Measurements from ENCODE around the gene AUNIP. TPM values are rescaled to one million over a fixed set of nuclear protein-coding genes. Genes with fewer than 3 reads are reported as not detected.

The AUNIP gene
- total RNA-seq, 1 donor from 2014 or later, result 4.7 TPM

GRCh38 chr1:25794325-25794724 is 64.9 kb downstream of the AUNIP start:
- H3K27ac Mint-ChIP-seq, result no peak overlapping the region

GRCh38 chr1:25793585-25794170 is 65.6 kb downstream of the AUNIP start:
- Mint-ChIP-seq H3K4me1 (ENCODE audit: low read depth) (peaks cover 20% of the 10 kb centered on the region), H3K9me3 (ENCODE audit: low read depth) (no peaks in the 10 kb centered on the region), H3K27ac (no peak overlapping the region), H3K4me3 (ENCODE audit: low read depth) (no peak overlapping the region), H3K36me3 (ENCODE audit: insufficient read depth) (no peaks in the 10 kb centered on the region), H3K27me3 (peaks cover 26% of the 10 kb centered on the region)
- TF ChIP-seq, protein P1, sequence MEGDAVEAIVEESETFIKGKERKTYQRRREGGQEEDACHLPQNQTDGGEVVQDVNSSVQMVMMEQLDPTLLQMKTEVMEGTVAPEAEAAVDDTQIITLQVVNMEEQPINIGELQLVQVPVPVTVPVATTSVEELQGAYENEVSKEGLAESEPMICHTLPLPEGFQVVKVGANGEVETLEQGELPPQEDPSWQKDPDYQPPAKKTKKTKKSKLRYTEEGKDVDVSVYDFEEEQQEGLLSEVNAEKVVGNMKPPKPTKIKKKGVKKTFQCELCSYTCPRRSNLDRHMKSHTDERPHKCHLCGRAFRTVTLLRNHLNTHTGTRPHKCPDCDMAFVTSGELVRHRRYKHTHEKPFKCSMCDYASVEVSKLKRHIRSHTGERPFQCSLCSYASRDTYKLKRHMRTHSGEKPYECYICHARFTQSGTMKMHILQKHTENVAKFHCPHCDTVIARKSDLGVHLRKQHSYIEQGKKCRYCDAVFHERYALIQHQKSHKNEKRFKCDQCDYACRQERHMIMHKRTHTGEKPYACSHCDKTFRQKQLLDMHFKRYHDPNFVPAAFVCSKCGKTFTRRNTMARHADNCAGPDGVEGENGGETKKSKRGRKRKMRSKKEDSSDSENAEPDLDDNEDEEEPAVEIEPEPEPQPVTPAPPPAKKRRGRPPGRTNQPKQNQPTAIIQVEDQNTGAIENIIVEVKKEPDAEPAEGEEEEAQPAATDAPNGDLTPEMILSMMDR (IDR thresholded peaks at IDR 0.05; ENCODE audit: unreplicated experiment), result no peak
- DNase-seq (ENCODE audit: low spot score, unreplicated experiment), result no peak

More at GRCh38 chr1:25794325-25794724, 64.9 kb downstream of the AUNIP start:
- TF ChIP-seq, protein P1 (IDR thresholded peaks at IDR 0.05; ENCODE audit: unreplicated experiment), result no peak
- H3K4me1 Mint-ChIP-seq (ENCODE audit: low read depth), result peaks cover 21% of the 10 kb centered on the region
- H3K36me3 Mint-ChIP-seq (ENCODE audit: insufficient read depth), result no peaks in the 10 kb centered on the region
- no peaks in the 10 kb centered on the region for H3K9me3 Mint-ChIP-seq (ENCODE audit: low read depth)
- H3K27me3 Mint-ChIP-seq, result peaks cover 26% of the 10 kb centered on the region
- no peak overlapping the region for H3K4me3 Mint-ChIP-seq (ENCODE audit: low read depth)
- DNase-seq (ENCODE audit: low spot score, unreplicated experiment), result no peak

DNA sequence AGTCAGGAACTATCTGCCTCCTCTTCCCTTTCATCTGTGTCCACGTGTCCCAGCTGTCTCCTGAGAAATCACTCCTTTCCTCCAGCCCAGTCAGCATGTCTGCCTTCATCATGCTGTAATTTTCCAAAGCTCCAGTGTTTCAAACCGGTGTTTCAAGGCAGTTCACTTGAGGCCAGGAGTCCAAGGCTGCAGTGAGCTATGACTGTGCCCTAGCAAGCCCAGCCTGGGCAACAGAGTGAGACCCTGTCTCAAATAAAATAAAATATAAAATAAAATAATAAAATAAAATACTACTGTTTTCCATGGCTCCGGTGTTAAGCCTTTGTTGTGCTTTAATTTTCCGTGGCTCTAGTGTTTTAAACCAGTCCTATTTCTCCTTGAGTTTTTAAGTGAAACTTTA is 67.1 kb downstream of the AUNIP start:
- Mint-ChIP-seq H3K27ac (no peak overlapping the region), H3K9me3 (ENCODE audit: low read depth) (no peaks in the 10 kb centered on the region), H3K4me1 (ENCODE audit: low read depth) (peaks cover 16% of the 10 kb centered on the region)

GRCh38 chr1:25790472-25790871 is 68.8 kb downstream of the AUNIP start:
- H3K4me3 Mint-ChIP-seq (ENCODE audit: low read depth), result no peak overlapping the region
- H3K4me1 Mint-ChIP-seq (ENCODE audit: low read depth), result peaks cover 12% of the 10 kb centered on the region
- H3K36me3 Mint-ChIP-seq (ENCODE audit: insufficient read depth), result no peaks in the 10 kb centered on the region
- TF ChIP-seq, protein P1 (IDR thresholded peaks at IDR 0.05; ENCODE audit: unreplicated experiment), result no peak
- H3K27ac Mint-ChIP-seq, result no peak overlapping the region
- no peak for DNase-seq (ENCODE audit: low spot score, unreplicated experiment)
- peaks cover 21% of the 10 kb centered on the region for H3K27me3 Mint-ChIP-seq
- H3K9me3 Mint-ChIP-seq (ENCODE audit: low read depth), result no peaks in the 10 kb centered on the region

More for the DNA sequence above, 67.1 kb downstream of the AUNIP start:
- Mint-ChIP-seq H3K4me3 (ENCODE audit: low read depth) (no peak overlapping the region), H3K36me3 (ENCODE audit: insufficient read depth) (no peaks in the 10 kb centered on the region), H3K27me3 (peaks cover 29% of the 10 kb centered on the region)
- no peak for DNase-seq (ENCODE audit: low spot score, unreplicated experiment)
- TF ChIP-seq, protein P1 (IDR thresholded peaks at IDR 0.05; ENCODE audit: unreplicated experiment), result no peak

DNA sequence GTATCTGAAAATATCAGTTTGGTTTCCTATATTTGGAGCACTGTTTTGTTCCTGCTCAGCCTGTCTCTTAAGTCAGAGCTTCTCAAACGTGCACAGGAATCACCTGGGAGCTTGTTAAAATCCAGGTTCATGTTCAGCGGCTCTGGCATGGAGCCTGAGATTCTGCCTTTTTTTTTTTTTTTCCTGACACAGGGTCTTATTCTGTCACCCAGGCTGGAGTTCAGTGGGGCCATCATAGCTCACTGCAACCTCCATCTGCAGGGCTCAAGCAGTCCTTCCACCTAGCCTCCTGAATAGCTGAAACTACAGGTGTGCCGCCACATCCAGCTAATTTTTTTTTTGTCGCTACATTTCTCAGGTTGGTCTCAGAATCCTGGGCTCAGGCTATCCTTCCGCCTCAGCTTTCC is 71.5 kb downstream of the AUNIP start:
- Mint-ChIP-seq H3K36me3 (ENCODE audit: insufficient read depth) (no peaks in the 10 kb centered on the region), H3K4me3 (ENCODE audit: low read depth) (no peak overlapping the region), H3K27ac (no peak overlapping the region), H3K4me1 (ENCODE audit: low read depth) (peaks cover 11% of the 10 kb centered on the region), H3K27me3 (peaks cover 16% of the 10 kb centered on the region), H3K9me3 (ENCODE audit: low read depth) (no peaks in the 10 kb centered on the region)
- TF ChIP-seq, protein P1 (IDR thresholded peaks at IDR 0.05; ENCODE audit: unreplicated experiment), result no peak
- no peak for DNase-seq (ENCODE audit: low spot score, unreplicated experiment)
